Thyroid gland (tissue), 4 donors: ENCODE data around the gene VMP1. TPM values are rescaled to one million over a fixed set of nuclear protein-coding genes. Genes with fewer than 3 reads are reported as not detected.
A peak's percentile ranks its signal among the peaks of the same experiment; 100 is the strongest.

Experiments used
- DNase-seq, 2 donors: peaks; one replicate each; pipeline ENCODE4 v3.0.0-alpha.2; 2019
- H3K27ac ChIP-seq, 3 donors: fragments of 200-600 bp; sonication (generic); 1 replicate in 2 of 3; 2 replicates in 1 of 3; pipeline ENCODE4 v1.5.1; 2016 to 2019; ENCODE audit warnings: mild to moderate bottlenecking in 1 of 3, moderate library complexity in 1 of 3
- H3K27me3 ChIP-seq: fragments of 200-600 bp; sonication (generic); one replicate; pipeline ENCODE4 v1.5.1; 2019
- H3K36me3 ChIP-seq, 2 donors: fragments of 200-600 bp; sonication (generic); one replicate each; pipeline ENCODE4 v1.5.1; 2016 to 2019
- H3K4me1 ChIP-seq, 2 donors: fragments of 200-600 bp; sonication (generic); one replicate each; pipeline ENCODE4 v1.5.1; 2017 to 2019
- H3K4me3 ChIP-seq, 3 donors: fragments of 200-600 bp; sonication (generic); replicated peaks in 1 of 3; 1 replicate in 2 of 3; 2 replicates in 1 of 3; pipeline ENCODE4 v1.5.1; 2016; ENCODE audit warnings: mild to moderate bottlenecking in 1 of 3
- H3K9me3 ChIP-seq: fragments of 200-600 bp; sonication (generic); one replicate; pipeline ENCODE4 v1.5.1; 2017
- CTCF ChIP-seq, 6 experiments: fragments of 200-600 bp in 3 of 6; fragments of 450-650 bp in 3 of 6; sonication (generic) in 3 of 6; IDR thresholded peaks; one replicate each; pipeline ENCODE4 v1.5.1; 2016 to 2019; ENCODE audit warnings: antibody characterized with exemption in 6 of 6, mild to moderate bottlenecking in 2 of 6, inconsistent platforms in 1 of 6, moderate library complexity in 1 of 6
- POLR2A ChIP-seq, 2 donors: fragments of 450-650 bp; IDR thresholded peaks; one replicate each; pipeline ENCODE4 v1.6.1; 2017; ENCODE audit warnings: antibody characterized with exemption in 2 of 2, mild to moderate bottlenecking in 2 of 2, moderate library complexity in 1 of 2
- WGBS, 2 donors: methylation state at CpG; one replicate each; pipeline ENCODE4 v1.1.5; 2017; 5-methylcytosine and 5-hydroxymethylcytosine counted together
- intact Hi-C: fragments of 100-400 bp; cut with DNase I; formaldehyde crosslinking; loops from one replicate; pipeline ENCODE4 v1.15.1; 2023
- total RNA-seq, 4 donors: library from RNA; depleted of rRNA; stranded (reverse); fragments of >200 nt; gene quantifications; one replicate each; pipeline ENCODE4 v1.2.3, GENCODE V29; 2016

The VMP1 gene
- total RNA-seq, 4 donors from 2014 or later = 98.5 to 168 (median 125) TPM

GRCh38 chr17:59669944-59670343 is 37.5 kb upstream of the VMP1 start:
- H3K9me3 ChIP-seq = no peaks in the 10 kb centered on the region
- TF ChIP-seq CTCF (IDR thresholded peaks at IDR 0.05) = no peak
- no peak for TF ChIP-seq POLR2A (IDR thresholded peaks at IDR 0.05)
- peak overlapping the region in 2 of 3 donors; percentile 79 to 82 for H3K27ac ChIP-seq
- no peak for DNase-seq
- 95 to 98% methylated on average over 1 of the region's 1 CpG for WGBS, 2 donors
- peaks cover 33 to 57% of the 10 kb centered on the region in 2 donors for H3K4me1 ChIP-seq
- H3K4me3 ChIP-seq = no peak overlapping the region
- intact Hi-C loops = loop anchor here (10.0 kb wide), 1 partner anchor 55 kb away; the partner anchor contains the start of gene CLTC
- no peaks in the 10 kb centered on the region for H3K27me3 ChIP-seq
- H3K36me3 ChIP-seq = peaks cover 19 to 39% of the 10 kb centered on the region in 2 donors

GRCh38 chr17:59671386-59671785 is 36.1 kb upstream of the VMP1 start:
- H3K4me3 ChIP-seq = no peak overlapping the region
- TF ChIP-seq CTCF (IDR thresholded peaks at IDR 0.05) (no peak), POLR2A (IDR thresholded peaks at IDR 0.05) (no peak)
- WGBS, 2 donors = 93 to 95% methylated on average over 1 of the region's 1 CpG
- H3K27ac ChIP-seq = peak overlapping the region in 1 of 3 donors; percentile 79
- no peaks in the 10 kb centered on the region for H3K27me3 ChIP-seq
- H3K4me1 ChIP-seq = peaks cover 26 to 49% of the 10 kb centered on the region in 2 donors
- no peaks in the 10 kb centered on the region for H3K9me3 ChIP-seq
- H3K36me3 ChIP-seq = peaks cover 17 to 37% of the 10 kb centered on the region in 2 donors
- no peak for DNase-seq
- intact Hi-C loops = no loop called here

GRCh38 chr17:59675231-59675630 is 32.2 kb upstream of the VMP1 start:
- intact Hi-C loops = no loop called here
- H3K4me1 ChIP-seq = peaks cover 0 to 25% of the 10 kb centered on the region in 2 donors
- TF ChIP-seq CTCF (IDR thresholded peaks at IDR 0.05) (no peak), POLR2A (IDR thresholded peaks at IDR 0.05) (no peak)
- peak overlapping the region in 1 of 3 donors; percentile 30 for H3K27ac ChIP-seq
- no peak overlapping the region for H3K4me3 ChIP-seq
- H3K27me3 ChIP-seq = no peaks in the 10 kb centered on the region
- no peaks in the 10 kb centered on the region for H3K9me3 ChIP-seq
- DNase-seq = no peak
- peaks cover 42 to 57% of the 10 kb centered on the region in 2 donors for H3K36me3 ChIP-seq
- 75 to 82% methylated on average over 1 of the region's 1 CpG for WGBS, 2 donors

- intact Hi-C loops = no loop called here
- Histone ChIP-seq H3K9me3 (no peaks in the 10 kb centered on the region), H3K27ac (peak overlapping the region in 2 of 3 donors; percentile 8 to 40), H3K4me1 (peaks cover 0 to 15% of the 10 kb centered on the region in 2 donors), H3K36me3 (peaks cover 57 to 72% of the 10 kb centered on the region in 2 donors), H3K4me3 (no peak overlapping the region), H3K27me3 (no peaks in the 10 kb centered on the region)
- 59 to 70% methylated on average over 7 of the region's 7 CpGs for WGBS, 2 donors
- TF ChIP-seq CTCF (IDR thresholded peaks at IDR 0.05) (no peak), POLR2A (IDR thresholded peaks at IDR 0.05) (no peak)
- DNase-seq = peak; percentile 23 to 36
These were observed 30.7 kb upstream of the VMP1 start for GRCh38 chr17:59676716-59677115.

- no peak for TF ChIP-seq CTCF (IDR thresholded peaks at IDR 0.05)
- no peak for TF ChIP-seq POLR2A (IDR thresholded peaks at IDR 0.05)
- Histone ChIP-seq H3K9me3 (no peaks in the 10 kb centered on the region), H3K36me3 (peaks cover 77 to 91% of the 10 kb centered on the region in 2 donors), H3K4me1 (peaks cover 0 to 4% of the 10 kb centered on the region in 2 donors), H3K27ac (no peak overlapping the region), H3K27me3 (no peaks in the 10 kb centered on the region), H3K4me3 (no peak overlapping the region)
- no peak for DNase-seq
- intact Hi-C loops = no loop called here
- 48% methylated on average over 2 of the region's 2 CpGs for WGBS, 2 donors
These were observed 28.5 kb upstream of the VMP1 start for GRCh38 chr17:59678918-59679317.
